NCI-H1694 treated with DMSO at 0.1 percent for 48 hours (cell line): ENCODE measurements around the gene SLC38A3.
A peak's percentile ranks its signal among the peaks of the same experiment; 100 is the strongest.

Experiments used
- DNase-seq: peaks from one replicate; lab custom pipeline; 2025; lab: John Stamatoyannopoulos, UW

Gene SLC38A3

GRCh38 chr3:50204804-50205412, at the start of gene SLC38A3:
SLC38A3 (plus strand) TSS chr3:50205271; CDS start chr3:50214200, 8,929 bp downstream.
- DNase-seq, result peak; percentile 1

GRCh38 chr3:50155491-50155878, 49.6 kb upstream of the SLC38A3 start:
- DNase-seq, result no peak

GRCh38 chr3:50155891-50156290, 49.2 kb upstream of the SLC38A3 start:
- DNase-seq, result no peak

GRCh38 chr3:50156549-50157493, 48.2 kb upstream of the SLC38A3 start:
- no peak for DNase-seq

GRCh38 chr3:50157827-50158529, 47.1 kb upstream of the SLC38A3 start:
- no peak for DNase-seq

GRCh38 chr3:50158530-50159146, 46.4 kb upstream of the SLC38A3 start:
- no peak for DNase-seq

- DNase-seq, result no peak
Observed at GRCh38 chr3:50160561-50160983, 44.5 kb upstream of the SLC38A3 start.

- DNase-seq, result no peak
Observed at GRCh38 chr3:50161320-50161719, 43.8 kb upstream of the SLC38A3 start.

- DNase-seq, result no peak
Observed at GRCh38 chr3:50162034-50162883, 42.8 kb upstream of the SLC38A3 start.

GRCh38 chr3:50163572-50164455, 41.3 kb upstream of the SLC38A3 start:
- no peak for DNase-seq

GRCh38 chr3:50164481-50164880, 40.6 kb upstream of the SLC38A3 start:
- DNase-seq, result no peak

GRCh38 chr3:50164984-50165909, 39.8 kb upstream of the SLC38A3 start:
- no peak for DNase-seq

- no peak for DNase-seq
Observed at GRCh38 chr3:50165910-50166538, 39.0 kb upstream of the SLC38A3 start.

- no peak for DNase-seq
Observed at GRCh38 chr3:50166620-50167019, 38.5 kb upstream of the SLC38A3 start.

GRCh38 chr3:50167069-50167840, 37.8 kb upstream of the SLC38A3 start:
- no peak for DNase-seq

GRCh38 chr3:50167841-50168209, 37.2 kb upstream of the SLC38A3 start:
- DNase-seq, result no peak

GRCh38 chr3:50168388-50168787, 36.7 kb upstream of the SLC38A3 start:
- no peak for DNase-seq

- DNase-seq, result no peak
Observed at GRCh38 chr3:50168791-50169190, 36.3 kb upstream of the SLC38A3 start.
